Nephron (organoid): Measurements from ENCODE around the gene HHIPL1.

Experiments
- H3K27ac Mint-ChIP-seq, 3 experiments: 2 replicates each; pipeline ENCODE4 v1.8.0; 2020; ENCODE audit warnings: mixed read lengths in 3 of 3, mild to moderate bottlenecking in 2 of 3, moderate library complexity in 1 of 3
- H3K27me3 Mint-ChIP-seq: 2 replicates; pipeline ENCODE4 v1.8.0; 2021; ENCODE audit warnings: low read depth, mild to moderate bottlenecking, moderate library complexity, mixed read lengths
- H3K36me3 Mint-ChIP-seq: 2 replicates; pipeline ENCODE4 v1.8.0; 2020; ENCODE audit warnings: low read depth, mixed read lengths
- H3K4me1 Mint-ChIP-seq: 2 replicates; pipeline ENCODE4 v1.8.0; 2020; ENCODE audit warnings: mixed read lengths
- H3K4me3 Mint-ChIP-seq, 3 experiments: 2 replicates each; pipeline ENCODE4 v1.8.0; 2020; ENCODE audit warnings: mild to moderate bottlenecking in 3 of 3, mixed read lengths in 3 of 3, moderate library complexity in 2 of 3
- H3K9me3 Mint-ChIP-seq: 2 replicates; pipeline ENCODE4 v1.8.0; 2020; ENCODE audit warnings: mixed read lengths
- TF ChIP-seq, protein P1 (sequence below), 3 experiments: fragments of 200-600 bp; sonication (generic); IDR thresholded peaks; one replicate each; pipeline ENCODE4 v1.5.0; 2021; ENCODE audit warnings: antibody characterized with exemption in 3 of 3; ENCODE audit not compliant: unreplicated experiment in 3 of 3

The HHIPL1 gene

GRCh38 chr14:99691111-99691885 is 46.4 kb downstream of the HHIPL1 start:
- H3K4me3 Mint-ChIP-seq, result no peak overlapping the region
- H3K4me1 Mint-ChIP-seq, result no peaks in the 10 kb centered on the region
- H3K27me3 Mint-ChIP-seq, result peaks cover 30% of the 10 kb centered on the region
- no peaks in the 10 kb centered on the region for H3K36me3 Mint-ChIP-seq
- peaks cover 5% of the 10 kb centered on the region for H3K9me3 Mint-ChIP-seq
- no peak overlapping the region for H3K27ac Mint-ChIP-seq
- TF ChIP-seq, protein P1, sequence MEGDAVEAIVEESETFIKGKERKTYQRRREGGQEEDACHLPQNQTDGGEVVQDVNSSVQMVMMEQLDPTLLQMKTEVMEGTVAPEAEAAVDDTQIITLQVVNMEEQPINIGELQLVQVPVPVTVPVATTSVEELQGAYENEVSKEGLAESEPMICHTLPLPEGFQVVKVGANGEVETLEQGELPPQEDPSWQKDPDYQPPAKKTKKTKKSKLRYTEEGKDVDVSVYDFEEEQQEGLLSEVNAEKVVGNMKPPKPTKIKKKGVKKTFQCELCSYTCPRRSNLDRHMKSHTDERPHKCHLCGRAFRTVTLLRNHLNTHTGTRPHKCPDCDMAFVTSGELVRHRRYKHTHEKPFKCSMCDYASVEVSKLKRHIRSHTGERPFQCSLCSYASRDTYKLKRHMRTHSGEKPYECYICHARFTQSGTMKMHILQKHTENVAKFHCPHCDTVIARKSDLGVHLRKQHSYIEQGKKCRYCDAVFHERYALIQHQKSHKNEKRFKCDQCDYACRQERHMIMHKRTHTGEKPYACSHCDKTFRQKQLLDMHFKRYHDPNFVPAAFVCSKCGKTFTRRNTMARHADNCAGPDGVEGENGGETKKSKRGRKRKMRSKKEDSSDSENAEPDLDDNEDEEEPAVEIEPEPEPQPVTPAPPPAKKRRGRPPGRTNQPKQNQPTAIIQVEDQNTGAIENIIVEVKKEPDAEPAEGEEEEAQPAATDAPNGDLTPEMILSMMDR (IDR thresholded peaks at IDR 0.05; ENCODE audit: unreplicated experiment in 3 of 3), result no peak

- Mint-ChIP-seq H3K27me3 (peaks cover 10% of the 10 kb centered on the region), H3K36me3 (no peaks in the 10 kb centered on the region), H3K9me3 (peaks cover 10% of the 10 kb centered on the region), H3K4me1 (no peaks in the 10 kb centered on the region), H3K27ac (no peak overlapping the region), H3K4me3 (no peak overlapping the region)
- TF ChIP-seq, protein P1 (IDR thresholded peaks at IDR 0.05; ENCODE audit: unreplicated experiment in 3 of 3), result no peak
These were observed 49.0 kb downstream of the HHIPL1 start for GRCh38 chr14:99693918-99694317.

DNA sequence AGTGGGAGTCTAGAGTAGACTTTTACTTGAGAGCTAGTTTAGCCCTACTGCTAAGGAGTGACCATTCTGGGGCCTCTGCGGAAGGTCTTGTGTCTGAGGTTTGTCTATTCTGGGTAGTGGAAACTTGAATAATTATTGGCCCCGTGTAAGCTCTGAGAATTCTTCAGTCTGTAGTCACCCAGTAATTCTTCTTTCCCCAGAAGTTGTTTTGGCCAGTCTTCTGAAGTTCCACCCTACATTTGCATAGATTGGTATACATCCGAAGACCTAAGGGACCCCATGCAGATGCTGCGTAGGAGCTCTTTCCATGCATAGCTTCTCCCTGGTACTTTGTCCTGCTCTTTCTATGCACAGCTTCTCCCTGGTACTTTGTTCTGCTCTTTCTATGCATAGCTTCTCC is 52.0 kb downstream of the HHIPL1 start:
- H3K36me3 Mint-ChIP-seq, result peaks cover 7% of the 10 kb centered on the region
- TF ChIP-seq, protein P1 (IDR thresholded peaks at IDR 0.05; ENCODE audit: unreplicated experiment in 3 of 3), result no peak
- no peak overlapping the region for H3K4me3 Mint-ChIP-seq
- H3K4me1 Mint-ChIP-seq, result no peaks in the 10 kb centered on the region
- peaks cover 10% of the 10 kb centered on the region for H3K9me3 Mint-ChIP-seq
- no peaks in the 10 kb centered on the region for H3K27me3 Mint-ChIP-seq
- no peak overlapping the region for H3K27ac Mint-ChIP-seq

DNA sequence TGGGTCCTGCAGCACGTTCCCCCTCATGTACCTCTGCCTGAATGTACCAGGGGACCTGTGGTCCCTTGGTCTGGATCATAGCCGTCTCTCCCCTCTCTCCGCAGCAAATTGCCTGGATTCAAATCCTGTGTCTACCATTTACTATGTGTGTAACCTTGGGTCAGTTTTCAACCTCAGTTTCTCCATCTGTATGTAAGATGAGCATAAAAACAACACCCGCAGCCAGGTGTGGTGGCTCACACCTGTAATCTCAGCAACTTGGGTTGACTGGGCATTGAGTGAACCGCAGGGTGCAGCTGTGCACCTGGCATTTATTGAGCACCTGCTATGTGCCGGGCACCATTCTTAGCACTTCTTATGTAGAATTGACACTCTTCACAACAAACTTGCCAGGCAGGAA is 53.3 kb downstream of the HHIPL1 start:
- Mint-ChIP-seq H3K4me1 (no peaks in the 10 kb centered on the region), H3K36me3 (peaks cover 16% of the 10 kb centered on the region), H3K27me3 (peaks cover 3% of the 10 kb centered on the region), H3K4me3 (no peak overlapping the region), H3K27ac (no peak overlapping the region), H3K9me3 (peaks cover 15% of the 10 kb centered on the region)
- TF ChIP-seq, protein P1 (IDR thresholded peaks at IDR 0.05; ENCODE audit: unreplicated experiment in 3 of 3), result no peak

DNA sequence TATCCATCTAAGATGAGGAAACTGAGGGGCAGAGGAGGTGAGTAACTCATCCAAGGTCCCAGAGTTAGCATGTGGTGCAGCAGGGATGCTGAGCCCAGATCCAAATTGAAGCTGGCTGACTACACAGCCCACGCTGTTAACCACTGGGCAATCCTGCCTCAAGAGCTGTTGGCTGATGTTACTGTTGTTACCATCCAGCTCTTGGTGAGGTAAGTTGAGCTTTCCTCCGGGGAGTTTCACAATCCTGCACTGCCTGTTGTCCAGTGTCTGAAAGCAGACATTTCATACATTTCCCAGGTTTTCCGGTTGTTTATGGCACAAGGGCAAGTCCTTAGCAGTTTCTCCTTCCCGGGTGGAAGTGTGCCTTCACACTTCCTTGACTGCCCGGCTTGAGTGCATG is 53.7 kb downstream of the HHIPL1 start:
- no peaks in the 10 kb centered on the region for H3K4me1 Mint-ChIP-seq
- H3K27me3 Mint-ChIP-seq, result peaks cover 3% of the 10 kb centered on the region
- peaks cover 19% of the 10 kb centered on the region for H3K9me3 Mint-ChIP-seq
- TF ChIP-seq, protein P1 (IDR thresholded peaks at IDR 0.05; ENCODE audit: unreplicated experiment in 3 of 3), result no peak
- no peak overlapping the region for H3K27ac Mint-ChIP-seq
- peaks cover 20% of the 10 kb centered on the region for H3K36me3 Mint-ChIP-seq
- H3K4me3 Mint-ChIP-seq, result no peak overlapping the region
